Putamen (tissue), 1 donor: ENCODE measurements around the gene IGFBP6.
A peak's percentile ranks its signal among the peaks of the same experiment; 100 is the strongest.

Experiments
- DNase-seq: peaks from one replicate; pipeline ENCODE4 v3.0.0-alpha.2; 2016; ENCODE audit warnings: low spot score

The IGFBP6 gene

GRCh38 chr12:53120685-53121525, 23.4 kb downstream of the IGFBP6 start:
- no peak for DNase-seq

- DNase-seq = peak; percentile 18
Observed at GRCh38 chr12:53122961-53123468, 25.5 kb downstream of the IGFBP6 start.

GRCh38 chr12:53123578-53124351, 26.3 kb downstream of the IGFBP6 start:
- no peak for DNase-seq

- no peak for DNase-seq
Observed at GRCh38 chr12:53124352-53124723, 26.9 kb downstream of the IGFBP6 start.

- DNase-seq = no peak
Observed at GRCh38 chr12:53127169-53127568, 29.7 kb downstream of the IGFBP6 start.

DNA sequence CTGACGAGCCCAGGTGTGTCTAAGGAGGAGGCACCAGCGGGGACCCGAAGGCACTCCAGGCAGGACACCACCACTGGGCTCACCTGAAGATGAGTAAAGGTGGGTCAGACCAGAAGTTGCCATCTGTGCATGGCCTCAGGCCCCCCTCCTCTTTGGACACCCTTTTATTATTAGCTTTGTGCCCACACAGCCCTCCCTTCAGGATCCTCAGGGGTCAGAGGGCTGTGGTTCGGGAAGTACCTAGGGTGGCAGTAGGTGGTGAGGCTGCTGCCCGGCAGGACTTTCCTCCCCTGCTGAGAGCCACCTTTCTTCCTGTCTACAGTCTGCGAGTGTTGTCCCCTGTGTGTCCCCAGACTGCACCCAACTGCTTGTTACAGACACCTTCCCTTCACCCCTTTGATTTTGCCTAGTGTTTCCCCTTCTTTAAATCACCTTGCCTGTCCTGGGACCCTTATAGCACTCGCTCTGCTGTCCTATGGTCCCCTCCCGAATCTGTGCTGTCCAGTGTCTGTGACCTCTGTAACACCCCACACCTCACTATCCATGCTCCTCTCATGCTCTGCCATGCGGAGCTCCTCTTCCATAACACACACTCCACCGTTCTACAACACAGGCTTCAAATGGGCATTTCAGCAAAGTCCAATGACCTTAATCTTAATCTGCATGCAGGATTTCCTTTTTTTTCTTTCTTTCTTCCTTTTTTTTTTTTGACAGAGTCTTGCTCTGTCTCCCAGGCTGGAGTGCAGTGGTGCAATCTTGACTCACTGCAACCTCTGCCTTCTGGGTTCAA, 31.5 kb downstream of the IGFBP6 start:
- no peak for DNase-seq

DNA sequence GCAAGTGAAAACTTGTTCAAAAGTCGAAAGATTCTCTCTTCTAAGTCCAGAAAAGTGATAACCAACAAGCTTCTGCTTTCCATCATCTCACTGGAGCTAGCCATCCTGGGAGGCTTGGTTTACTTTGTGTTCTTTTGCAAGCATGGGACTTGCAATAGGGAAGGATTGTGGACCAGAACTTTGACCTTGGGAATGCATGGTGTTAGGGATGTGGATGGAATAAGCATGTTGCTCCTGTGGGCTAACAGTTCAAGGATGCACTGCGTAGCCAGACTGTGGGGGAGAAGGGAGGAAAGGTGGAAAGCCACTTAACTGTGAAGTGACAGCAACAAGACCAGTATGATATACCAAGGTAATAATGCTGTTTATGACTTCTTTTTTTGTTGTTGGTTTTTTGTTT, 34.4 kb downstream of the IGFBP6 start:
- no peak for DNase-seq

- no peak for DNase-seq
Observed at GRCh38 chr12:53133722-53134121, 36.3 kb downstream of the IGFBP6 start.

- DNase-seq = no peak
Observed at GRCh38 chr12:53143355-53143754, 45.9 kb downstream of the IGFBP6 start.

DNA sequence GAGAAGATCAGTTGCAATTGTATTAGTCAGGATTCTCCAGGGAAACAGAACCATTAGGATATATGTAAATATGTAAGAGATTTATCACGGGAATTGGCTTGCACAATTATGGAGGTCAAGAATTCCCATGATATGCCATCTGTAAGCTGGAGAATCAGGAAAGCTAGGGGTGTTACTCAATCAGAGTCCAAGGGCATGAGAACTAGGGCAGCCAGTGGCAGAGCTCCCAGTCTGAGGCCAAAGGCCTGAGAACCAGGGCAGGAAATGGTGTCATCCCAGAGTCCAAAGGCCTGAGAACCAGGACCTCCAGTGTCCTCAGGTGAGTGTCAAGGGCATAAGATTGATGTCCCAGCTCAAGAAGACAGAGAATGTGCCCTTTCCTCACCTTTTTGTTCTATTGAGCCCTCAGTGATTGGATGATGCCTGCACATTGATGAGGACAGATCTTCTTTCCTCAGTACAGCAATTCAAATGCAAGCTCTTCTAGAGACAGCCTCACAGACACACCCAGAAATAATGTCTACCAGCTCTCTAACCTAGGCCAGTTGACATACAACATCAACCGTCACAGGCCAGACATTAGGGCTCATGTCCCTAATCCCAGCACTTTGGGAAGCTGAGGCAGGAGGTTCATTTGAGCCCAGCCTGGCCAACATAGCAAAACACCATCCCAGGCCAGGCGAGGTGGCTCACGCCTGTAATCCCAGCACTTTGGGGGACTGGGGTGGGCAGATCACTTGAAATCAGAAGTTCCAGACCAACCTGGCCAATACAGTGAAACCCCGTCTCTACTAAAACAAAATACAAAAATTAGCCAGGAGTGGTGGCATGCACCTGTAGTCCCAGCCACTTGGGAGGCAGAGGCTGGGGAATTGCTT, 48.2 kb downstream of the IGFBP6 start:
- DNase-seq = no peak

DNA sequence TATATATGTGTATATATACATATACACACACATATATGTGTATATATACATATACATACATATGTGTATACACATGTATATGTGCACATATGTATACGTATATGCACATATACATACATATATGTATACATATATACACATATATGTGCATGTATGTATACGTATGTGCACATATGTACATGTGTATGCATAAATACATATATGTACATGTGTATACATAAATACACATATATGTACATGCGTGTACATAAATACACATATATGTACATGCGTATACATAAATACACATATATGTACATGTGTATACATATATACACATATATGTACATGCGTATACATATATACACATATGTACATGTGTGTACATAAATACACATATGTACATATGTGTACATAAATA, 49.7 kb downstream of the IGFBP6 start:
- DNase-seq = no peak

GRCh38 chr12:53147653-53148052, 50.2 kb downstream of the IGFBP6 start:
- DNase-seq = no peak

DNA sequence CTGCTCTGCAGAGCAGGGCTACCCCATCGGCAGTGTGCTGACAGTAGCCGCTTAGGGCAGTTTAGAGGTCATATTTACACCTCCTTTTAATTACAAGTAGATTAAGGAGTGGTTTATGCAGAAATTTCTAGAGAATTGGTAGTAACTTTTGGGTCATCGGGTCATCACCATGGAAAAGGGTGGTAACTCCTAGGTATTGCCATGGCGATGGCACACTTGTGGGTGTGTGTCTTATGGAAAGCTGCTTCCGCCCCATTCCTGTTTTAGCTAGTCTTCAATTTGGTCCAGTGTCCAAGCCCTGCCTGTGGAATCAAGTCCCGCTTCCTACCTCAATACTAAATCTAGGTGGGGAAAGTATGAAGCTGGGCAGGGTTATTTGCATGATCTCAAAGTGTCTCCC, 53.6 kb downstream of the IGFBP6 start:
- DNase-seq = no peak
